T-helper 1 cell (primary cell): ENCODE results near the gene ATF7IP2.
A peak's percentile ranks its signal among the peaks of the same experiment; 100 is the strongest.
"Not testable (repeated sequence)": the region's sequence is repeated elsewhere in the genome, so short reads cannot be mapped to it uniquely, and the experiment has no call there.

Experiments used
- DNase-seq, 5 donors: peaks; one replicate each; pipeline ENCODE4 v3.0.0-alpha.2; 2012 to 2020
- total RNA-seq, 4 donors: gene quantifications; one replicate each; lab custom pipeline; 2026; lab: John Stamatoyannopoulos, UW

ATF7IP2 gene, protein sequence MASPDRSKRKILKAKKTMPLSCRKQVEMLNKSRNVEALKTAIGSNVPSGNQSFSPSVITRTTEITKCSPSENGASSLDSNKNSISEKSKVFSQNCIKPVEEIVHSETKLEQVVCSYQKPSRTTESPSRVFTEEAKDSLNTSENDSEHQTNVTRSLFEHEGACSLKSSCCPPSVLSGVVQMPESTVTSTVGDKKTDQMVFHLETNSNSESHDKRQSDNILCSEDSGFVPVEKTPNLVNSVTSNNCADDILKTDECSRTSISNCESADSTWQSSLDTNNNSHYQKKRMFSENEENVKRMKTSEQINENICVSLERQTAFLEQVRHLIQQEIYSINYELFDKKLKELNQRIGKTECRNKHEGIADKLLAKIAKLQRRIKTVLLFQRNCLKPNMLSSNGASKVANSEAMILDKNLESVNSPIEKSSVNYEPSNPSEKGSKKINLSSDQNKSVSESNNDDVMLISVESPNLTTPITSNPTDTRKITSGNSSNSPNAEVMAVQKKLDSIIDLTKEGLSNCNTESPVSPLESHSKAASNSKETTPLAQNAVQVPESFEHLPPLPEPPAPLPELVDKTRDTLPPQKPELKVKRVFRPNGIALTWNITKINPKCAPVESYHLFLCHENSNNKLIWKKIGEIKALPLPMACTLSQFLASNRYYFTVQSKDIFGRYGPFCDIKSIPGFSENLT
- 48.6 to 64.4 (median 57.9) reads per million in 4 donors for total RNA-seq

DNA sequence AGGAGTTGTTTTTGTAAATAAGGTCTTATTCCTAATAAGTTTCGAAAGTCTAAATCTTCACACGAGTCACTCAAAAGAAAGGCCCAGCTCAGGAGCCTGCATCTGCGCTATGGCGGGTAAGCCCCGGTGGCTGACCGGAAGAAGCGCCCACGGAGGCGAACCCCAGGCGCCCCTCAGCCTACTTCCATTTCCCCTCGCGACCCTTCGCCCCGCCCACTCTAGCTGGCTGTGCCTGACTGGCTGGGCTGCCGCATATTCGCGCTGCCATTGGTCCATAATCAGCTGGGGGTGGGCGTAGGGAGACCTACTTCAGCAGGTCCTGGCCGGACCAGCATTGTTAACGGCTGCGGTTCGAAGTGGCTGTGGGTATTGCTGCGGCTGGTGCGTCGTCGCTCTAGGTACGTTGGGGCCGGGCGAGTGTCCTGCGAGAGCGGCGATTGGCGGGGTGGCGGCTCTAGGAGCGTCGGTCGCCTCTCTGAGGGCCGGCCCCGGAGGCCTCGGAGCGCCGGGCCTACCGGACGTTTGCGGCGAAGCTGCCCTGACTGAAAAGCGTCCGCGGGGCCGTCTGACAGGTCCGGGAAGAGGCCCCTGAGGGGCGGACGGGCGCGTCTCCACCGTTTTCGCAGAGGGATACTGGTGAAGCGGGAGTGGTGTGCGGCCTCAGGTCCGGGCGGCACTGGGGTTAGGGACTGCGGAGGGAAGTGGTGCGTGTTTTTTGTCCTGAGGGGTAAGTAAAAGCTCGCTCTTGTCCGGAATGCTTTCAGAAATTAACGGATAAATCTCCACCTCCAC, at the start of gene ATF7IP2:
TSS of gene ATF7IP2 (plus strand) at position 337 of the 792 bp plus-strand sequence. CDS start 44,560 bp downstream, outside the sequence.
- peak; percentile 69 to 92 (median 78) for DNase-seq

GRCh38 chr16:10338426-10338825, 47.4 kb upstream of the ATF7IP2 start:
- no peak for DNase-seq

GRCh38 chr16:10339777-10340732, 45.8 kb upstream of the ATF7IP2 start:
- no peak for DNase-seq

- DNase-seq: no peak
Measured at GRCh38 chr16:10343124-10343760, 42.6 kb upstream of the ATF7IP2 start.

GRCh38 chr16:10344699-10345098, 41.2 kb upstream of the ATF7IP2 start:
- not testable (repeated sequence) for DNase-seq

DNA sequence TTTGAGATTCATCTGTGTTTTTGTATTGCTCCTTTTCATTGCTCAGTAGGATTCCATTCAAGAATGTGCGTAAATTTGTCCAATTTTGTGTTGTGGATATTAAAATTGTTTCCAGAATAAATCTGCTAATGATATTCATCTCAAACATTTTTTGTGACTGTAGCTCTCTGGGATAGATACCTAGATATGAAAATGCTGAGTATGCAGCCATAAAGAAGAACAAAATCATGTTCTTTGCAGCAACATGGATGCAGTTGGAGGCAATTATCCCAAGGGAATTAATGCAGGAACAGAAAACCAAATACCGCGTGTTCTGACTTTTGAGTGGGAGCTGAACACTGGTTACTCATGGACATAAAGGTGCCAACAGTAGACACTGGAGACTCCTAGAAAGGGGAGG, 40.2 kb upstream of the ATF7IP2 start:
- DNase-seq: no peak

GRCh38 chr16:10349851-10350250, 36.0 kb upstream of the ATF7IP2 start:
- DNase-seq: no peak

- DNase-seq: no peak
Measured at GRCh38 chr16:10352262-10352661, 33.6 kb upstream of the ATF7IP2 start.

- no peak for DNase-seq
Measured at GRCh38 chr16:10355589-10355988, 30.3 kb upstream of the ATF7IP2 start.

- DNase-seq: no peak
Measured at GRCh38 chr16:10356870-10357842, 28.7 kb upstream of the ATF7IP2 start.

DNA sequence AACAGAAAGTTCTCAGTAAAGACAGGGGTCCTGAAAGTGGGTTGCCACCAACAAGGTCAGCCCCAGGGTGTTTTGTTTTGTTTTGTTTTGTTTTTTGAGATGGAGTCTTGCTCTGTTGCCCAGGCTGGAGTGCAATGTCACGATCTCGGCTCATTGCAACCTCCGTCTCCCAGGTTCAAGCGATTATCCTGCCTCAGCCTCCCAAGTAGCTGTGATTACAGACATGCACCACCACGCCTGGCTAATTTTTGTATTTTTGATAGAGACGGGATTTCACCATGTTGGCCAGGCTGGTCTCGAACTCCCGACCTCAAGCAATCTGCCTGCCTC, 24.1 kb upstream of the ATF7IP2 start:
- DNase-seq: not testable (repeated sequence)

- peak in 1 of 5 donors; percentile 40 for DNase-seq
Measured at GRCh38 chr16:10362077-10362863, 23.6 kb upstream of the ATF7IP2 start.

- DNase-seq: not testable (repeated sequence)
Measured at GRCh38 chr16:10362864-10363197, 23.0 kb upstream of the ATF7IP2 start.

DNA sequence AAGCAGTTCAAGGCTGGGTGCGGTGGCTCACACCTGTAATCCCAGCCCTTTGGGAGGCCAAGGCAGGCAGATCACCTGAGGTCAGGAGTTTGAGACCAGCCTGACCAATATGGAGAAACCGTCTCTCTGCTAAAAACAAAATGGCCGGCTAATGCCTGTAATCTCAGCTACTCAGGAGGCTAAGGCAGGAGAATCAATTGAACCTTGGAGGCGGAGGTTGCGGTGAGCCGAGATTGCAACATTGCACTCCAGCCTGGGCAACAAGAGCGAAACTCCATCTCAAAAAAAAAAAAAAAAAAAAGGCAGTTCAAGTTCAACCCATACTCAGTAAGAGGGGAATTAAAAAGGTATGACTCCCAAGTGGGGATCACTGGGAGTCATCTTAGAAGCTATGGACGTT, 19.2 kb upstream of the ATF7IP2 start:
- DNase-seq: not testable (repeated sequence)

DNA sequence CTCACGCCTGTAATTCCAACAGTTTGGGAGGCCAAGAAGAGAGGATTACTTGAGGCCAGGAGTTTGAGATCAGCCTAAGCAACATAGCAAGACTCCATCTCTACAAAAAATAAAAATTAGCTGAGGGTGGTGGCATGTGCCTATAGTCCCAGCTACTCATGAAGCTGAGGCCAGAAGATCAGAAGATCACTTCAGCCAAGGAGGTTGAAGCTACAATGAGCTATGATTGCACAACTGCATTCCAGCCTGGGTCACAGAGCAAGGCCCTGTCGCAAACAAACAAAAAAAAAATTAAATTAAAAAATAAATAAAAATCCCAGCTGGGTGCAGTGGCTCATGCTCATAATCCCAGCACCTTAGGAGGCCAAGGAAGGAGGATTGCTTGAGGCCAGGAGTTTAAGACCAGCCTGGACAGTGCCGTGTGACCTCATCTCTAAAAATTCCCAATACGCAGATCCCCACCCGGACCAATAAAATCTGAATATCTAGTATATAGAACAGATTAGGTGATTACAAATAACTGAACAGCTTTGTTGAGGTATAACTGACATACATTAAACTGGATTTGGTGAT, 18.2 kb upstream of the ATF7IP2 start:
- no peak for DNase-seq

GRCh38 chr16:10368969-10369551, 16.8 kb upstream of the ATF7IP2 start:
- no peak for DNase-seq

GRCh38 chr16:10370096-10370726, 15.7 kb upstream of the ATF7IP2 start:
- no peak for DNase-seq

GRCh38 chr16:10371592-10371991, 14.3 kb upstream of the ATF7IP2 start:
- DNase-seq: no peak
